Measurements from ENCODE around the gene IFRD1. TPM values are rescaled to one million over a fixed set of nuclear protein-coding genes. Genes with fewer than 3 reads are reported as not detected.

IFRD1 gene
- total and polyA plus RNA-seq, 2 donors (not counting 3 experiments of a cell fraction or from before 2014, with no cell fraction given), result 16.8 to 43.3 TPM

DNA sequence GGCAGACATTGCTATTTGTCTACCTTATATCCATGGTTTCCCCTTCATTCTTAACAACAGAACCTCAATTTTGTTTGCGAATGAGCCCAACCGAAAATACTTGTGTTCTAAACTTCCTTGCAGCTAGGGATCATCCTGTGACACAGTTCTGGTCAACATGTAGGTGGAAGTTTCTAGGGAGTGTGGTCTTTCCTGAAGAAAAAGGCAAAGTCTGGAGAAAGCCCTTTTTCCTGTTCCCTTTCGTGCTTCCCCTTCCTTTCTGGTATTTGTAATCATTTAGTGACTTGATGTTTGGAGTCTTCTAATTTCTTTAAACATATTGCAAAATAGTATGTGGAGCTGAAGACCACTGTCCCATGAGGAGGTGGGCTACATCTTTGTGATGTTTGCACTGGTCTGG is 2.9 kb upstream of the IFRD1 start:
- no peaks in the 10 kb centered on the region for H3K9me3 ChIP-seq (replicated peaks; ENCODE audit: control insufficient read depth, insufficient read depth, low read length)
- ChIA-PET POLR2A (no interaction called here), CTCF (no interaction called here)
- H3K36me3 ChIP-seq (ENCODE audit: control insufficient read depth in 2 of 2, extremely low read depth in 1 of 2, insufficient read depth in 2 of 2, low read length in 2 of 2), result no peaks in the 10 kb centered on the region
- no peaks in the 10 kb centered on the region for H3K9me1 ChIP-seq (replicated peaks; ENCODE audit: control insufficient read depth, extremely low read depth, insufficient read depth, low read length)
- H3K9ac ChIP-seq (replicated peaks; ENCODE audit: extremely low read depth, insufficient read depth, low read length), result no peak overlapping the region
- no peak for FAIRE-seq
- no peak for DNase-seq (ENCODE audit: low read depth, low spot score)
- peaks cover 18% of the 10 kb centered on the region for H3K79me2 ChIP-seq (ENCODE audit: control insufficient read depth, insufficient read depth, low read length)
- H4K20me1 ChIP-seq (replicated peaks; ENCODE audit: control insufficient read depth, extremely low read depth, insufficient read depth, low read length), result peaks cover 2% of the 10 kb centered on the region
- no peak overlapping the region for H3K4me3 ChIP-seq (replicated peaks in 1 of 3; ENCODE audit: insufficient read depth in 1 of 3, low read depth in 1 of 3, low read length in 3 of 3)
- no peak overlapping the region for H2AFZ ChIP-seq (ENCODE audit: low read depth, low read length)
- dilution Hi-C loops (cut with MboI; ENCODE audit: extremely low pct_ligation_motif_present, low sequenced_read_pairs) (no loop called here), intact Hi-C loops (cut with micrococcal nuclease) (no loop called here)
- H3K4me1 ChIP-seq (ENCODE audit: control insufficient read depth, extremely low read depth, insufficient read depth, low read length), result peaks cover 11% of the 10 kb centered on the region
- no peak overlapping the region for H3K4me2 ChIP-seq (ENCODE audit: insufficient read depth, low read length)
- H3K27me3 ChIP-seq (ENCODE audit: control insufficient read depth in 2 of 2, insufficient read depth in 2 of 2, low read length in 2 of 2), result peaks cover 0 to 1% of the 10 kb centered on the region in 2 experiments
- BruUV-seq (replicated peaks), result no TSS peak
- TF ChIP-seq CTCF (IDR thresholded peaks at IDR 0.05; ENCODE audit: extremely low read depth in 1 of 2, insufficient read depth in 1 of 2, low read depth in 1 of 2, low read length in 2 of 2), result no peak
- TF ChIP-seq MYC (IDR thresholded peaks at IDR 0.05; ENCODE audit: low read depth, low read length), result no peak
- TF ChIP-seq, protein P1, sequence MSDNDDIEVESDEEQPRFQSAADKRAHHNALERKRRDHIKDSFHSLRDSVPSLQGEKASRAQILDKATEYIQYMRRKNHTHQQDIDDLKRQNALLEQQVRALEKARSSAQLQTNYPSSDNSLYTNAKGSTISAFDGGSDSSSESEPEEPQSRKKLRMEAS (IDR thresholded peaks at IDR 0.05; ENCODE audit: insufficient read depth, insufficient read length), result no peak
- no peak for TF ChIP-seq GATA2 (IDR thresholded peaks at IDR 0.05; ENCODE audit: insufficient read depth, insufficient read length, low read depth, low read length)
- TF ChIP-seq JUN (IDR thresholded peaks at IDR 0.05; ENCODE audit: borderline replicate concordance, insufficient read depth, insufficient read length, low read depth), result no peak
- H3K27ac ChIP-seq (ENCODE audit: insufficient read depth, low read depth, low read length), result no peak overlapping the region

GRCh38 chr7:112448381-112448780 is 1.9 kb upstream of the IFRD1 start:
- DNase-seq (ENCODE audit: low read depth, low spot score) (no peak), FAIRE-seq (no peak)
- Histone ChIP-seq H3K9me3 (replicated peaks; ENCODE audit: control insufficient read depth, insufficient read depth, low read length) (no peaks in the 10 kb centered on the region), H2AFZ (ENCODE audit: low read depth, low read length) (no peak overlapping the region), H3K27me3 (ENCODE audit: control insufficient read depth in 2 of 2, insufficient read depth in 2 of 2, low read length in 2 of 2) (no peaks in the 10 kb centered on the region), H3K79me2 (ENCODE audit: control insufficient read depth, insufficient read depth, low read length) (peaks cover 28% of the 10 kb centered on the region), H3K9me1 (replicated peaks; ENCODE audit: control insufficient read depth, extremely low read depth, insufficient read depth, low read length) (no peaks in the 10 kb centered on the region), H3K4me2 (ENCODE audit: insufficient read depth, low read length) (no peak overlapping the region), H3K4me3 (replicated peaks in 1 of 3; ENCODE audit: insufficient read depth in 1 of 3, low read depth in 1 of 3, low read length in 3 of 3) (no peak overlapping the region), H3K36me3 (ENCODE audit: control insufficient read depth in 2 of 2, extremely low read depth in 1 of 2, insufficient read depth in 2 of 2, low read length in 2 of 2) (no peaks in the 10 kb centered on the region), H4K20me1 (replicated peaks; ENCODE audit: control insufficient read depth, extremely low read depth, insufficient read depth, low read length) (peaks cover 2% of the 10 kb centered on the region), H3K9ac (replicated peaks; ENCODE audit: extremely low read depth, insufficient read depth, low read length) (no peak overlapping the region), H3K27ac (ENCODE audit: insufficient read depth, low read depth, low read length) (no peak overlapping the region), H3K4me1 (ENCODE audit: control insufficient read depth, extremely low read depth, insufficient read depth, low read length) (peaks cover 21% of the 10 kb centered on the region)
- ChIA-PET POLR2A (no interaction called here), CTCF (interaction anchor here (0.7 to 0.9 kb wide), 2 partner anchors 11 to 32 kb away, joined by 3 read pairs; no protein-coding TSS in a partner anchor)
- TF ChIP-seq EZH2 (IDR thresholded peaks at IDR 0.05; ENCODE audit: borderline replicate concordance, low read depth, low read length, severe bottlenecking) (no peak), MYC (IDR thresholded peaks at IDR 0.05; ENCODE audit: low read depth, low read length) (no peak), POLR2A (IDR thresholded peaks at IDR 0.05; ENCODE audit: low read depth, low read length) (no peak), GATA2 (IDR thresholded peaks at IDR 0.05; ENCODE audit: insufficient read depth, insufficient read length, low read depth, low read length) (no peak)
- intact Hi-C loops (cut with micrococcal nuclease) (no loop called here), dilution Hi-C loops (cut with MboI; ENCODE audit: extremely low pct_ligation_motif_present, low sequenced_read_pairs) (no loop called here)
- BruUV-seq (replicated peaks), result no TSS peak
